Measurements from ENCODE around the gene CORO2B.
"Not testable (repeated sequence)": the region's sequence is repeated elsewhere in the genome, so short reads cannot be mapped to it uniquely, and the experiment has no call there.

The CORO2B gene

GRCh38 chr15:68679961-68680371, 101.2 kb downstream of the CORO2B start:
- TF ChIP-seq SNAI2 (CRISPR knock-in tag; IDR thresholded peaks at IDR 0.05) (no peak), ZFP30 (CRISPR knock-in tag; IDR thresholded peaks at IDR 0.05) (no peak), CSDC2 (CRISPR knock-in tag; IDR thresholded peaks at IDR 0.05) (no peak), ZFP3 (CRISPR knock-in tag; IDR thresholded peaks at IDR 0.05) (no peak), BACH2 (CRISPR knock-in tag; IDR thresholded peaks at IDR 0.05; ENCODE audit: borderline replicate concordance) (no peak), CSRNP3 (CRISPR knock-in tag; IDR thresholded peaks at IDR 0.05) (no peak), ARNTL (CRISPR knock-in tag; IDR thresholded peaks at IDR 0.05; ENCODE audit: borderline replicate concordance, low read depth) (no peak), RARB (CRISPR knock-in tag; IDR thresholded peaks at IDR 0.05) (no peak), PPARA (CRISPR knock-in tag; IDR thresholded peaks at IDR 0.05; ENCODE audit: borderline replicate concordance) (no peak), POU6F1 (CRISPR knock-in tag; IDR thresholded peaks at IDR 0.05; ENCODE audit: borderline replicate concordance, low read depth) (no peak), ZNF8 (CRISPR knock-in tag; IDR thresholded peaks at IDR 0.05) (no peak), ESRRG (CRISPR knock-in tag; IDR thresholded peaks at IDR 0.05) (no peak), PATZ1 (CRISPR knock-in tag; IDR thresholded peaks at IDR 0.05; ENCODE audit: borderline replicate concordance) (no peak), GLIS3 (CRISPR knock-in tag; IDR thresholded peaks at IDR 0.05) (no peak), ZNF70 (CRISPR knock-in tag; IDR thresholded peaks at IDR 0.05) (no peak)
- ATAC-seq: no peak

- not testable (repeated sequence) for ATAC-seq
Measured at GRCh38 chr15:68680756-68681155, 102.0 kb downstream of the CORO2B start.

GRCh38 chr15:68681836-68682235, 103.0 kb downstream of the CORO2B start:
- no peak for ATAC-seq
- TF ChIP-seq ZFP3 (CRISPR knock-in tag; IDR thresholded peaks at IDR 0.05): no peak
- TF ChIP-seq PATZ1 (CRISPR knock-in tag; IDR thresholded peaks at IDR 0.05; ENCODE audit: borderline replicate concordance): no peak
- no peak for TF ChIP-seq TOX (CRISPR knock-in tag; IDR thresholded peaks at IDR 0.05; ENCODE audit: borderline replicate concordance)
- no peak for TF ChIP-seq ISL1 (CRISPR knock-in tag; IDR thresholded peaks at IDR 0.05)
- TF ChIP-seq CSRNP3 (CRISPR knock-in tag; IDR thresholded peaks at IDR 0.05): no peak
- no peak for TF ChIP-seq CSDC2 (CRISPR knock-in tag; IDR thresholded peaks at IDR 0.05)
- no peak for TF ChIP-seq RARB (CRISPR knock-in tag; IDR thresholded peaks at IDR 0.05)
- no peak for TF ChIP-seq TSHZ2 (CRISPR knock-in tag; IDR thresholded peaks at IDR 0.05)
- no peak for TF ChIP-seq PPARA (CRISPR knock-in tag; IDR thresholded peaks at IDR 0.05; ENCODE audit: borderline replicate concordance)
- no peak for TF ChIP-seq ESRRG (CRISPR knock-in tag; IDR thresholded peaks at IDR 0.05)
- TF ChIP-seq ARNTL (CRISPR knock-in tag; IDR thresholded peaks at IDR 0.05; ENCODE audit: borderline replicate concordance, low read depth): no peak
- no peak for TF ChIP-seq TCF4 (CRISPR knock-in tag; IDR thresholded peaks at IDR 0.05; ENCODE audit: borderline replicate concordance)

Data from SK-N-SH treated with all-trans-retinoic acid at 6 μM for 48 hours (cell line).